PC-9 (cell line): Measurements from ENCODE around the gene IL31RA. TPM values are rescaled to one million over a fixed set of nuclear protein-coding genes. Genes with fewer than 3 reads are reported as not detected.

Experiments used
- BruUV-seq: library from RNA; stranded (reverse); fragments of 400-500 nt; replicated peaks from 2 replicates; lab custom pipeline; 2021; lab: Mats Ljungman, UMichigan
- CTCF ChIA-PET: fragments of 300-600 bp; sonication (Branson Sonifier 250); formaldehyde crosslinking; loops from one replicate; lab custom pipeline; 2022; ENCODE audit warnings: antibody characterized with exemption; lab: Charles Lee
- POLR2A ChIA-PET: fragments of 300-600 bp; sonication (Branson Sonifier 250); formaldehyde crosslinking; loops from one replicate; lab custom pipeline; 2022; ENCODE audit warnings: antibody characterized with exemption; ENCODE audit not compliant: unreplicated experiment; lab: Charles Lee
- DNase-seq, 2 experiments: peaks; one replicate each; pipeline versions ENCODE4 v3.0.0 to v3.0.0-alpha.2; 2015 to 2022; ENCODE audit warnings: mixed read lengths in 1 of 2
- H2AFZ ChIP-seq: fragments of 200-600 bp; sonication (generic); 2 replicates; pipeline ENCODE4 v1.8.1; 2017; ENCODE audit warnings: antibody characterized with exemption
- H3F3A ChIP-seq: fragments of 200-600 bp; sonication (generic); 2 replicates; pipeline ENCODE4 v1.8.1; 2017; ENCODE audit warnings: antibody characterized with exemption, mild to moderate bottlenecking, low read depth; ENCODE audit not compliant: insufficient read depth
- H3K27ac ChIP-seq: fragments of 200-600 bp; sonication (generic); 2 replicates; pipeline ENCODE4 v1.6.1; 2016; ENCODE audit warnings: mixed run types
- H3K27me3 ChIP-seq: fragments of 200-600 bp; sonication (generic); 2 replicates; pipeline ENCODE4 v1.6.1; 2016; ENCODE audit warnings: low read depth, mixed run types; ENCODE audit not compliant: insufficient read depth
- H3K36me3 ChIP-seq: fragments of 200-600 bp; sonication (generic); 2 replicates; pipeline ENCODE4 v1.6.1; 2016; ENCODE audit warnings: low read depth, mixed run types
- H3K4me1 ChIP-seq: fragments of 200-600 bp; sonication (generic); replicated peaks from 2 replicates; pipeline ENCODE4 v1.6.1; 2016; ENCODE audit warnings: mixed run types; ENCODE audit not compliant: insufficient read depth
- H3K4me2 ChIP-seq: fragments of 200-600 bp; sonication (generic); 2 replicates; pipeline ENCODE4 v1.6.1; 2017; ENCODE audit warnings: mixed run types
- H3K4me3 ChIP-seq: fragments of 200-600 bp; sonication (generic); 2 replicates; pipeline ENCODE4 v1.6.1; 2016; ENCODE audit warnings: mixed run types
- H3K79me2 ChIP-seq: fragments of 200-600 bp; sonication (generic); 2 replicates; pipeline ENCODE4 v1.6.1; 2017; ENCODE audit warnings: low read depth, mixed run types
- H3K9me2 ChIP-seq: fragments of 200-600 bp; sonication (generic); 2 replicates; pipeline ENCODE4 v1.8.1; 2017; ENCODE audit warnings: mild to moderate bottlenecking; ENCODE audit not compliant: insufficient read depth
- H3K9me3 ChIP-seq: fragments of 200-600 bp; sonication (generic); 2 replicates; pipeline ENCODE4 v1.8.1; 2016; ENCODE audit warnings: low read depth; ENCODE audit not compliant: insufficient read depth
- H4K20me1 ChIP-seq: fragments of 200-600 bp; sonication (generic); 2 replicates; pipeline ENCODE4 v1.8.1; 2017; ENCODE audit not compliant: insufficient read depth
- EZH2 ChIP-seq: fragments of 200-600 bp; sonication (generic); IDR thresholded peaks from 2 replicates; pipeline ENCODE4 v1.8.0; 2017; ENCODE audit warnings: antibody characterized with exemption, low read depth
- intact Hi-C: fragments of 100-400 bp; cut with micrococcal nuclease; formaldehyde crosslinking; loops from one replicate; pipeline ENCODE4 v1.10.0; 2022; ENCODE audit not compliant: unreplicated experiment
- total RNA-seq: library from RNA; stranded (reverse); gene quantifications from 2 replicates; pipeline ENCODE4 v1.2.3, GENCODE V29; 2021
- TF ChIP-seq, protein P1 (sequence below): fragments of 200-600 bp; sonication (generic); conservative IDR thresholded peaks from 2 replicates; pipeline ENCODE4 v1.6.1; 2017; ENCODE audit warnings: mixed run types, antibody characterized with exemption, mild to moderate bottlenecking, moderate library complexity

The IL31RA gene
- total RNA-seq, 1 experiment from 2014 or later, result 2.0 TPM

DNA sequence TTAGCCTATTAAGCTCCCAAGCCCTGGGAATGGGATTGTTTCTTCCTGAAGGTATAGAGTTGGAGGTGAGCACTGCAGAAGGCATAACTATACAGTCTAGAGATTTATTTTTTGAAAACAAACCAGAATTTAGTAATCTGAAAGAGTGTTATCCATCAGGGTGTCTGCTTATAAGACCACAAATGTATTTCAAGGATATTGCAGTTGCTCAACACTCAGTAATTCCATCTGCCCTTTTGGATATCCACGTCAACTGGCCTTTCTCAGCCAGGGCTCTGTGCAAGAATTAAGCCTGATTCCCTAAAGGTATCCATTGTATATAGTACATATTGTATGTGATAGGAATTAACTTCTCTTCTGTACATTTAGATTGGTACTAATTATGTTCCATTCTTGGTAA lies 15.0 kb upstream of the IL31RA start:
- H3F3A ChIP-seq, result no peaks in the 10 kb centered on the region
- TF ChIP-seq, protein P1, sequence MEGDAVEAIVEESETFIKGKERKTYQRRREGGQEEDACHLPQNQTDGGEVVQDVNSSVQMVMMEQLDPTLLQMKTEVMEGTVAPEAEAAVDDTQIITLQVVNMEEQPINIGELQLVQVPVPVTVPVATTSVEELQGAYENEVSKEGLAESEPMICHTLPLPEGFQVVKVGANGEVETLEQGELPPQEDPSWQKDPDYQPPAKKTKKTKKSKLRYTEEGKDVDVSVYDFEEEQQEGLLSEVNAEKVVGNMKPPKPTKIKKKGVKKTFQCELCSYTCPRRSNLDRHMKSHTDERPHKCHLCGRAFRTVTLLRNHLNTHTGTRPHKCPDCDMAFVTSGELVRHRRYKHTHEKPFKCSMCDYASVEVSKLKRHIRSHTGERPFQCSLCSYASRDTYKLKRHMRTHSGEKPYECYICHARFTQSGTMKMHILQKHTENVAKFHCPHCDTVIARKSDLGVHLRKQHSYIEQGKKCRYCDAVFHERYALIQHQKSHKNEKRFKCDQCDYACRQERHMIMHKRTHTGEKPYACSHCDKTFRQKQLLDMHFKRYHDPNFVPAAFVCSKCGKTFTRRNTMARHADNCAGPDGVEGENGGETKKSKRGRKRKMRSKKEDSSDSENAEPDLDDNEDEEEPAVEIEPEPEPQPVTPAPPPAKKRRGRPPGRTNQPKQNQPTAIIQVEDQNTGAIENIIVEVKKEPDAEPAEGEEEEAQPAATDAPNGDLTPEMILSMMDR, result no peak
- no peak for TF ChIP-seq EZH2
- no TSS peak for BruUV-seq
- H3K4me1 ChIP-seq, result no peaks in the 10 kb centered on the region
- H3K4me3 ChIP-seq, result no peak overlapping the region
- no peaks in the 10 kb centered on the region for H3K27me3 ChIP-seq
- H3K4me2 ChIP-seq, result no peak overlapping the region
- no peak for DNase-seq
- H3K27ac ChIP-seq, result no peak overlapping the region
- no peaks in the 10 kb centered on the region for H4K20me1 ChIP-seq
- H3K9me2 ChIP-seq, result no peaks in the 10 kb centered on the region
- no peaks in the 10 kb centered on the region for H3K79me2 ChIP-seq
- CTCF ChIA-PET, result no interaction called here
- no peaks in the 10 kb centered on the region for H3K36me3 ChIP-seq
- intact Hi-C loops, result no loop called here
- H3K9me3 ChIP-seq, result 0 out of 2 replicates have a peak, but pooled peaks cover 5% of the 10 kb centered on the region
- no peak overlapping the region for H2AFZ ChIP-seq
- POLR2A ChIA-PET, result no interaction called here

GRCh38 chr5:55841976-55842375 lies 9.2 kb upstream of the IL31RA start:
- Histone ChIP-seq H3K27ac (no peak overlapping the region), H2AFZ (no peak overlapping the region), H3K79me2 (no peaks in the 10 kb centered on the region), H3K4me3 (no peak overlapping the region), H3K4me2 (no peak overlapping the region), H3K4me1 (no peaks in the 10 kb centered on the region), H3K9me2 (no peaks in the 10 kb centered on the region), H4K20me1 (no peaks in the 10 kb centered on the region), H3K36me3 (no peaks in the 10 kb centered on the region), H3K27me3 (no peaks in the 10 kb centered on the region), H3K9me3 (no peaks in the 10 kb centered on the region), H3F3A (no peaks in the 10 kb centered on the region)
- no TSS peak for BruUV-seq
- intact Hi-C loops, result no loop called here
- CTCF ChIA-PET, result no interaction called here
- POLR2A ChIA-PET, result no interaction called here
- TF ChIP-seq, protein P1, result no peak
- no peak for TF ChIP-seq EZH2
- DNase-seq, result no peak

DNA sequence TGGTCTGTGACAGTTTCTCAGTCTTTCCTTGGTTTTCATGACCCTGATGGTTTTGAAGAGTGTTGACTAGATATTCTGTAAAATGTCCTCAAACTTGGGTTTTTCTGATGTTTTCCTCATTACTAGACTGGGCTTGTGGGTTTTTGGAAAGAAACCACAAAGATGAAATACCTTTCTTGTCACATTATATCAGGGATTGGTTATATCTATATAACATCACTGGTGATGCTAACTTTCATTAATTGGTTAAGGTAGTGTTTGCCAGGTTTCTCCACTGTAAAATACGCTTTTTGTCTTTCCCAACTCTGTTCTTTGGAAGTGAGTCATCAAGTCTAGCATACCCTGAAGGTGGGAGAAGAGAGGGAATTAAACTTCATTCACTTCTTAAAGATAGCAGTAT lies 3.3 kb upstream of the IL31RA start:
- no peak overlapping the region for H3K4me3 ChIP-seq
- no peaks in the 10 kb centered on the region for H3K79me2 ChIP-seq
- ChIA-PET CTCF (no interaction called here), POLR2A (no interaction called here)
- no TSS peak for BruUV-seq
- H3K36me3 ChIP-seq, result no peaks in the 10 kb centered on the region
- no peaks in the 10 kb centered on the region for H3K27me3 ChIP-seq
- no peak overlapping the region for H3K27ac ChIP-seq
- H3K4me1 ChIP-seq, result peaks cover 8% of the 10 kb centered on the region; the same call in 1 of the 2 replicates
- H3K9me3 ChIP-seq, result peaks cover 5% of the 10 kb centered on the region; the same call in 1 of the 2 replicates
- no peaks in the 10 kb centered on the region; the same call in 1 of the 2 replicates for H3F3A ChIP-seq
- H3K4me2 ChIP-seq, result no peak overlapping the region
- intact Hi-C loops, result no loop called here
- H4K20me1 ChIP-seq, result no peaks in the 10 kb centered on the region
- no peak overlapping the region for H2AFZ ChIP-seq
- DNase-seq, result no peak
- no peaks in the 10 kb centered on the region for H3K9me2 ChIP-seq
- TF ChIP-seq EZH2, result no peak
- TF ChIP-seq, protein P1, result no peak
